Stimulated activated naive CD8-positive, alpha-beta T cell treated with anti-CD3 and anti-CD28 coated beads, Interleukin-15, Interleukin-2, amounts not matched to agents 100 ng/mL and 50 ng/mL, for 24 hours (primary cell): Measurements from ENCODE around the gene SUCNR1.
"Not testable (repeated sequence)": the region's sequence is repeated elsewhere in the genome, so short reads cannot be mapped to it uniquely, and the experiment has no call there.

Source experiments
- H3K27ac Mint-ChIP-seq: one replicate; pipeline ENCODE4 v1.8.0; 2021; ENCODE audit warnings: mild to moderate bottlenecking, mixed read lengths
- H3K27me3 Mint-ChIP-seq: one replicate; pipeline ENCODE4 v1.8.0; 2021; ENCODE audit warnings: mixed read lengths
- H3K36me3 Mint-ChIP-seq: one replicate; pipeline ENCODE4 v1.8.0; 2021; ENCODE audit warnings: low read depth, mixed read lengths
- H3K4me1 Mint-ChIP-seq: one replicate; pipeline ENCODE4 v1.8.0; 2021; ENCODE audit warnings: low read depth, mixed read lengths
- H3K4me3 Mint-ChIP-seq: one replicate; pipeline ENCODE4 v1.8.0; 2021; ENCODE audit warnings: mild to moderate bottlenecking, mixed read lengths
- H3K9me3 Mint-ChIP-seq: one replicate; pipeline ENCODE4 v1.8.0; 2021; ENCODE audit warnings: mixed read lengths

Gene SUCNR1

GRCh38 chr3:151885397-151885796, 12.0 kb downstream of the SUCNR1 start:
- H3K4me1 Mint-ChIP-seq: peaks cover 14% of the 10 kb centered on the region
- H3K27me3 Mint-ChIP-seq, H3K27ac Mint-ChIP-seq, H3K9me3 Mint-ChIP-seq, H3K4me3 Mint-ChIP-seq, H3K36me3 Mint-ChIP-seq: not testable (repeated sequence)

GRCh38 chr3:151887450-151888211, 14.2 kb downstream of the SUCNR1 start:
- peaks cover 16% of the 10 kb centered on the region for H3K4me1 Mint-ChIP-seq
- not testable (repeated sequence) for H3K27me3 Mint-ChIP-seq, H3K36me3 Mint-ChIP-seq, H3K27ac Mint-ChIP-seq, H3K9me3 Mint-ChIP-seq, H3K4me3 Mint-ChIP-seq

GRCh38 chr3:151890721-151891141, 17.3 kb downstream of the SUCNR1 start:
- no peaks in the 10 kb centered on the region for H3K9me3 Mint-ChIP-seq
- no peak overlapping the region for H3K27ac Mint-ChIP-seq
- H3K4me1 Mint-ChIP-seq: peaks cover 20% of the 10 kb centered on the region
- no peaks in the 10 kb centered on the region for H3K36me3 Mint-ChIP-seq
- no peak overlapping the region for H3K4me3 Mint-ChIP-seq
- H3K27me3 Mint-ChIP-seq: no peaks in the 10 kb centered on the region

- Mint-ChIP-seq H3K9me3 (no peaks in the 10 kb centered on the region), H3K27ac (no peak overlapping the region), H3K4me3 (no peak overlapping the region), H3K4me1 (peaks cover 27% of the 10 kb centered on the region), H3K27me3 (no peaks in the 10 kb centered on the region), H3K36me3 (no peaks in the 10 kb centered on the region)
Observed at GRCh38 chr3:151891721-151892120, 18.3 kb downstream of the SUCNR1 start.

- no peaks in the 10 kb centered on the region for H3K9me3 Mint-ChIP-seq
- no peaks in the 10 kb centered on the region for H3K36me3 Mint-ChIP-seq
- peaks cover 27% of the 10 kb centered on the region for H3K4me1 Mint-ChIP-seq
- no peak overlapping the region for H3K27ac Mint-ChIP-seq
- no peak overlapping the region for H3K4me3 Mint-ChIP-seq
- H3K27me3 Mint-ChIP-seq: no peaks in the 10 kb centered on the region
Observed at GRCh38 chr3:151894219-151894618, 20.8 kb downstream of the SUCNR1 start.

GRCh38 chr3:151895478-151896241, 22.2 kb downstream of the SUCNR1 start:
- Mint-ChIP-seq H3K4me1 (peaks cover 27% of the 10 kb centered on the region), H3K4me3 (no peak overlapping the region), H3K9me3 (no peaks in the 10 kb centered on the region), H3K27me3 (no peaks in the 10 kb centered on the region), H3K36me3 (no peaks in the 10 kb centered on the region), H3K27ac (no peak overlapping the region)

GRCh38 chr3:151896246-151897012, 23.0 kb downstream of the SUCNR1 start:
- H3K9me3 Mint-ChIP-seq: no peaks in the 10 kb centered on the region
- no peaks in the 10 kb centered on the region for H3K36me3 Mint-ChIP-seq
- H3K27me3 Mint-ChIP-seq: no peaks in the 10 kb centered on the region
- peaks cover 26% of the 10 kb centered on the region for H3K4me1 Mint-ChIP-seq
- no peak overlapping the region for H3K4me3 Mint-ChIP-seq
- no peak overlapping the region for H3K27ac Mint-ChIP-seq

GRCh38 chr3:151898121-151898520, 24.7 kb downstream of the SUCNR1 start:
- H3K27ac Mint-ChIP-seq, H3K4me3 Mint-ChIP-seq, H3K27me3 Mint-ChIP-seq, H3K9me3 Mint-ChIP-seq, H3K36me3 Mint-ChIP-seq: not testable (repeated sequence)
- peaks cover 26% of the 10 kb centered on the region for H3K4me1 Mint-ChIP-seq

- not testable (repeated sequence) for H3K4me3 Mint-ChIP-seq, H3K27ac Mint-ChIP-seq, H3K36me3 Mint-ChIP-seq, H3K27me3 Mint-ChIP-seq, H3K9me3 Mint-ChIP-seq
- peaks cover 26% of the 10 kb centered on the region for H3K4me1 Mint-ChIP-seq
Observed at GRCh38 chr3:151898564-151899261, 25.3 kb downstream of the SUCNR1 start.

- Mint-ChIP-seq H3K27me3 (no peaks in the 10 kb centered on the region), H3K4me1 (peaks cover 26% of the 10 kb centered on the region), H3K9me3 (no peaks in the 10 kb centered on the region), H3K36me3 (no peaks in the 10 kb centered on the region), H3K4me3 (no peak overlapping the region), H3K27ac (no peak overlapping the region)
Observed at GRCh38 chr3:151899996-151900395, 26.6 kb downstream of the SUCNR1 start.

- no peak overlapping the region for H3K27ac Mint-ChIP-seq
- no peaks in the 10 kb centered on the region for H3K9me3 Mint-ChIP-seq
- H3K36me3 Mint-ChIP-seq: no peaks in the 10 kb centered on the region
- no peaks in the 10 kb centered on the region for H3K27me3 Mint-ChIP-seq
- H3K4me1 Mint-ChIP-seq: peaks cover 21% of the 10 kb centered on the region
- H3K4me3 Mint-ChIP-seq: no peak overlapping the region
Observed at GRCh38 chr3:151900460-151900859, 27.0 kb downstream of the SUCNR1 start.

GRCh38 chr3:151900884-151901643, 27.6 kb downstream of the SUCNR1 start:
- Mint-ChIP-seq H3K4me3 (no peak overlapping the region), H3K4me1 (peaks cover 15% of the 10 kb centered on the region)

GRCh38 chr3:151901644-151902285, 28.3 kb downstream of the SUCNR1 start:
- H3K4me1 Mint-ChIP-seq: peaks cover 12% of the 10 kb centered on the region
- H3K4me3 Mint-ChIP-seq: no peak overlapping the region
- H3K27me3 Mint-ChIP-seq: no peaks in the 10 kb centered on the region
- no peaks in the 10 kb centered on the region for H3K9me3 Mint-ChIP-seq
- H3K27ac Mint-ChIP-seq: no peak overlapping the region
- no peaks in the 10 kb centered on the region for H3K36me3 Mint-ChIP-seq

More at GRCh38 chr3:151900884-151901643, 27.6 kb downstream of the SUCNR1 start:
- Mint-ChIP-seq H3K27me3 (no peaks in the 10 kb centered on the region), H3K27ac (no peak overlapping the region), H3K36me3 (no peaks in the 10 kb centered on the region), H3K9me3 (no peaks in the 10 kb centered on the region)
